GM12891 (cell line): ENCODE data around the gene ATG7.

Experiments used
- POLR2A ChIP-seq: IDR thresholded peaks from 2 replicates; pipeline ENCODE4 v1.6.1; 2011; ENCODE audit warnings: low read depth, low read length, control low read depth
- POLR2AphosphoS5 ChIP-seq: IDR thresholded peaks from 2 replicates; pipeline ENCODE4 v1.6.1; 2011; ENCODE audit warnings: low read depth, low read length, control low read depth
- POU2F2 ChIP-seq: IDR thresholded peaks from 2 replicates; pipeline ENCODE4 v1.6.1; 2011; ENCODE audit warnings: low read depth, mild to moderate bottlenecking, control low read depth, low read length, moderate library complexity
- SPI1 ChIP-seq: IDR thresholded peaks from 2 replicates; pipeline ENCODE4 v1.6.1; 2011; ENCODE audit warnings: low read depth, low read length, control low read depth
- TAF1 ChIP-seq: IDR thresholded peaks from 2 replicates; pipeline ENCODE4 v1.6.1; 2011; ENCODE audit warnings: low read depth, low read length, control low read depth

DNA sequence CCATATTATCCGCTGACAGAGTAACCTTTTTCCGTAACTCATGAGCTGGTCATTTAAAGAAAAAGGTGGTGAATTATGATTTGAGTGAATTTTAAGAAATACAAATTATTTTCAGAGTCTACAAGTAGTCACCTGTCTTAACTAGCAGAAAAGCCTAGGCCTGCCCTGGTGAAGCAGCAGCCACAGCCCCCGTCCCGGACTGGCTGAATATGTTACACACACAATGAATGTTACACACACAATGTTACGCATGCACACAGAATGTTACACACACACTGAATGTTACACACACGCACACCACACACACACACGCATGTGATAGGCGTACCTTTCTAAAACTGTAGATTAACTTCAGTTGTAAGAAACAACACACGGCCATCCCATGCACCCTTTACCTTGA lies 293.7 kb downstream of the ATG7 start:
- TF ChIP-seq TAF1, result no peak
- no peak for TF ChIP-seq POLR2AphosphoS5
- no peak for TF ChIP-seq POLR2A
- no peak for TF ChIP-seq POU2F2
- no peak for TF ChIP-seq SPI1
